ENCODE measurements around the gene CDKAL1.

DNA sequence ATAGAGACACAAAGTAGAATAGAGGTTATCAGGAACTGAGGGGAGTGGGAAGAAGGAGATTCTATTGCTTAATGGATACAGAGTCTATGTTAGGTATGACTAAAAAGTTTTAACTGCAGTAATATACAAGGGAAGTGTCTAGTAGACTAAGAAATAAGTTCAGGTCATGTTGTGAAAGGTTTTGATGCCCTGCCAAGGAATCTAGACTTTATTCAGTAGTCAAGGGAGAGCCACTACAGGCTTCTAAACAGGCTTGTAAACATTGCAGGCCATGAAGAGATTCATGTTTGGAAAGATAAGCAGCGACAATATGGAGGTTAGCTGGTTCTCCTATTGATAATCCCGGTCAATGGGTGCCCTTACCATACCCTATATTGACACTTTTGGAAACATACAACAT lies 706.5 kb downstream of the CDKAL1 start:
- TF ChIP-seq BHLHE40 (IDR thresholded peaks at IDR 0.05; ENCODE audit: borderline replicate concordance), result no peak
- TF ChIP-seq FOXM1 (IDR thresholded peaks at IDR 0.05; ENCODE audit: borderline replicate concordance), result no peak
- TF ChIP-seq ARNT (IDR thresholded peaks at IDR 0.05), result no peak
- TF ChIP-seq SP1 (IDR thresholded peaks at IDR 0.05), result no peak
- TF ChIP-seq FOXA1 (IDR thresholded peaks at IDR 0.05), result no peak
- no peak for TF ChIP-seq HDGF (IDR thresholded peaks at IDR 0.05; ENCODE audit: borderline replicate concordance)
- no peak for TF ChIP-seq L3MBTL2 (conservative IDR thresholded peaks at IDR 0.05)
- TF ChIP-seq ZNF384 (IDR thresholded peaks at IDR 0.05), result no peak
- no peak for TF ChIP-seq CTBP1 (IDR thresholded peaks at IDR 0.05; ENCODE audit: borderline replicate concordance)
- no peak for TF ChIP-seq PKNOX1 (IDR thresholded peaks at IDR 0.05)
- TF ChIP-seq TARDBP (IDR thresholded peaks at IDR 0.05), result no peak
- TF ChIP-seq FOXK2 (IDR thresholded peaks at IDR 0.05), result no peak
- no peak for TF ChIP-seq ELF4 (IDR thresholded peaks at IDR 0.05)
